H9 (cell line): ENCODE data around the gene MYRF. TPM values are rescaled to one million over a fixed set of nuclear protein-coding genes. Genes with fewer than 3 reads are reported as not detected.

ENCODE experiments used
- DNase-seq: peaks from one replicate; pipeline ENCODE4 v3.0.0-alpha.2; 2017
- H2AFZ ChIP-seq: one replicate; pipeline ENCODE4 v1.6.1; 2013; ENCODE audit warnings: mild to moderate bottlenecking, low read length, control low read depth, moderate library complexity
- H2AK5ac ChIP-seq: 2 replicates; pipeline ENCODE4 v1.6.1; 2013; ENCODE audit warnings: low read length, control low read depth, mixed read lengths; ENCODE audit not compliant: insufficient read length
- H2BK120ac ChIP-seq: one replicate; pipeline ENCODE4 v1.6.1; 2013; ENCODE audit warnings: low read depth, mild to moderate bottlenecking, low read length, control low read depth, inconsistent platforms; ENCODE audit not compliant: poor library complexity, severe bottlenecking
- H2BK12ac ChIP-seq: 2 replicates; pipeline ENCODE4 v1.6.1; 2013; ENCODE audit warnings: low read length, control low read depth, mixed read lengths, low read depth; ENCODE audit not compliant: insufficient read length
- H2BK15ac ChIP-seq: 2 replicates; pipeline ENCODE4 v1.6.1; 2013; ENCODE audit warnings: low read depth, low read length, control low read depth
- H2BK20ac ChIP-seq: one replicate; pipeline ENCODE4 v1.6.1; 2013; ENCODE audit warnings: low read depth, mild to moderate bottlenecking, low read length, control low read depth, inconsistent platforms; ENCODE audit not compliant: poor library complexity, severe bottlenecking
- H2BK5ac ChIP-seq: 2 replicates; pipeline ENCODE4 v1.6.1; 2013; ENCODE audit warnings: low read length, control low read depth, mixed read lengths; ENCODE audit not compliant: insufficient read length
- H3K14ac ChIP-seq: 2 replicates; pipeline ENCODE4 v1.6.1; 2013; ENCODE audit warnings: low read length, control low read depth; ENCODE audit not compliant: insufficient read depth
- H3K18ac ChIP-seq: 2 replicates; pipeline ENCODE4 v1.6.1; 2013; ENCODE audit warnings: low read depth, mild to moderate bottlenecking, mixed read lengths, low read length, control low read depth; ENCODE audit not compliant: insufficient read length
- H3K23ac ChIP-seq: 2 replicates; pipeline ENCODE4 v1.6.1; 2013; ENCODE audit warnings: low read length, control low read depth, mixed read lengths, low read depth; ENCODE audit not compliant: insufficient read length
- H3K23me2 ChIP-seq: 2 replicates; pipeline ENCODE4 v1.6.1; 2013; ENCODE audit warnings: low read depth, mild to moderate bottlenecking, mixed read lengths, low read length, control low read depth; ENCODE audit not compliant: insufficient read length, poor library complexity, severe bottlenecking
- H3K27ac ChIP-seq: 2 replicates; pipeline ENCODE4 v1.5.1; 2013; ENCODE audit warnings: low read length, control low read depth, mixed read lengths, low read depth; ENCODE audit not compliant: insufficient read length
- H3K27me3 ChIP-seq: 2 replicates; pipeline ENCODE4 v1.6.1; 2013; ENCODE audit warnings: low read length, control low read depth, inconsistent platforms; ENCODE audit not compliant: insufficient read depth
- H3K4ac ChIP-seq: 2 replicates; pipeline ENCODE4 v1.6.1; 2013; ENCODE audit warnings: low read depth, mild to moderate bottlenecking, control low read depth, inconsistent platforms, low read length, moderate library complexity
- H3K4me1 ChIP-seq: 2 replicates; pipeline ENCODE4 v1.6.1; 2013; ENCODE audit warnings: low read length, control low read depth, inconsistent platforms; ENCODE audit not compliant: insufficient read depth
- H3K4me2 ChIP-seq: 2 replicates; pipeline ENCODE4 v1.6.1; 2013; ENCODE audit warnings: low read length, control low read depth, mixed read lengths; ENCODE audit not compliant: insufficient read length, insufficient read depth
- H3K56ac ChIP-seq: 2 replicates; pipeline ENCODE4 v1.6.1; 2013; ENCODE audit warnings: low read depth, mild to moderate bottlenecking, mixed read lengths, low read length, control low read depth; ENCODE audit not compliant: insufficient read length
- H3K79me1 ChIP-seq: 2 replicates; pipeline ENCODE4 v1.6.1; 2013; ENCODE audit warnings: low read depth, mild to moderate bottlenecking, moderate library complexity, low read length, control low read depth, inconsistent platforms; ENCODE audit not compliant: insufficient read depth, poor library complexity, severe bottlenecking
- H3K79me2 ChIP-seq: 2 replicates; pipeline ENCODE4 v1.6.1; 2013; ENCODE audit warnings: low read length, control low read depth, inconsistent platforms; ENCODE audit not compliant: insufficient read depth
- H3K9ac ChIP-seq: 2 replicates; pipeline ENCODE4 v1.6.1; 2013; ENCODE audit warnings: low read length, control low read depth, mixed read lengths; ENCODE audit not compliant: insufficient read length; ENCODE audit errors: extremely low read depth
- H3K9me3 ChIP-seq: one replicate; pipeline ENCODE4 v1.6.1; 2013; ENCODE audit warnings: low read depth, low read length, inconsistent platforms; ENCODE audit not compliant: control insufficient read depth
- H3T11ph ChIP-seq: one replicate; pipeline ENCODE4 v1.6.1; 2013; ENCODE audit warnings: mild to moderate bottlenecking, low read length, control low read depth, inconsistent platforms
- H4K20me1 ChIP-seq: one replicate; pipeline ENCODE4 v1.6.1; 2013; ENCODE audit not compliant: control insufficient read depth, insufficient read length, insufficient read depth
- H4K5ac ChIP-seq: 2 replicates; pipeline ENCODE4 v1.6.1; 2013; ENCODE audit warnings: low read depth, mild to moderate bottlenecking, mixed read lengths, low read length, control low read depth; ENCODE audit not compliant: insufficient read length
- H4K8ac ChIP-seq: replicated peaks from 2 replicates; pipeline ENCODE4 v1.6.1; 2013; ENCODE audit warnings: low read length, control low read depth, mixed read lengths, low read depth; ENCODE audit not compliant: insufficient read length
- H4K91ac ChIP-seq: 2 replicates; pipeline ENCODE4 v1.6.1; 2013; ENCODE audit warnings: low read depth, mild to moderate bottlenecking, moderate library complexity, mixed read lengths, low read length, control low read depth; ENCODE audit not compliant: insufficient read length
- H3K27ac Mint-ChIP-seq, 3 experiments: 2 replicates in 2 of 3; 3 replicates in 1 of 3; pipeline ENCODE4 v1.8.0; 2020 to 2021; ENCODE audit warnings: mixed read lengths in 3 of 3, mild to moderate bottlenecking in 1 of 3, moderate library complexity in 1 of 3
- H3K27me3 Mint-ChIP-seq: 2 replicates; pipeline ENCODE4 v1.8.0; 2021; ENCODE audit warnings: low read depth, mild to moderate bottlenecking, moderate library complexity, mixed read lengths
- H3K36me3 Mint-ChIP-seq, 3 experiments: 2 replicates in 2 of 3; 3 replicates in 1 of 3; pipeline ENCODE4 v1.8.0; 2020 to 2021; ENCODE audit warnings: low read depth in 3 of 3, mixed read lengths in 3 of 3; ENCODE audit not compliant: insufficient read depth in 1 of 3
- H3K4me1 Mint-ChIP-seq, 2 experiments: 2 replicates each; pipeline ENCODE4 v1.8.0; 2020; ENCODE audit warnings: mixed read lengths in 2 of 2
- H3K4me3 Mint-ChIP-seq, 2 experiments: 2 replicates in 1 of 2; 3 replicates in 1 of 2; pipeline ENCODE4 v1.8.0; 2020 to 2021; ENCODE audit warnings: mild to moderate bottlenecking in 2 of 2, mixed read lengths in 2 of 2, moderate library complexity in 1 of 2
- H3K9me3 Mint-ChIP-seq, 2 experiments: 2 replicates in 1 of 2; 3 replicates in 1 of 2; pipeline ENCODE4 v1.8.0; 2020; ENCODE audit warnings: mild to moderate bottlenecking in 2 of 2, mixed read lengths in 2 of 2, moderate library complexity in 1 of 2
- WGBS: extraction: QIAGEN DNeasy Blood & Tissue Kit; methylation state at CpG from one replicate; pipeline ENCODE4 v1.1.7; 2013; ENCODE audit warnings: missing lambda C conversion rate, low lambda C conversion rate, mixed read lengths; ENCODE audit not compliant: insufficient read length; ENCODE audit errors: extremely low coverage; 5-methylcytosine and 5-hydroxymethylcytosine counted together
- total RNA-seq: library from RNA; stranded (reverse); gene quantifications from 2 replicates; pipeline ENCODE4 v1.2.1, GENCODE V29; 2021
- TF ChIP-seq, protein P1 (sequence below): fragments of 200-600 bp; sonication (generic); conservative IDR thresholded peaks from 3 replicates; pipeline ENCODE4 v1.8.0; 2021; ENCODE audit warnings: antibody characterized with exemption, mild to moderate bottlenecking

MYRF gene
- total RNA-seq, 1 experiment from 2014 or later: 13.9 TPM

GRCh38 chr11:61746442-61747191, 5.8 kb upstream of the MYRF start:
- Histone ChIP-seq H3K4me1 (peaks cover 2% of the 10 kb centered on the region; the same call in 1 of the 2 replicates), H3K27me3 (no peaks in the 10 kb centered on the region), H2AFZ (no peak overlapping the region), H4K8ac (no peak overlapping the region), H3K4me2 (no peak overlapping the region), H3K56ac (no peak overlapping the region), H3K23ac (no peak overlapping the region), H4K20me1 (no peaks in the 10 kb centered on the region), H3K79me2 (no peaks in the 10 kb centered on the region), H2BK15ac (no peak overlapping the region), H3K18ac (no peak overlapping the region), H3K9me3 (no peaks in the 10 kb centered on the region), H3K23me2 (no peaks in the 10 kb centered on the region), H4K91ac (no peak overlapping the region), H2AK5ac (no peak overlapping the region), H3K14ac (peak overlapping the region; percentile 41; the same call in 1 of the 2 replicates), H3T11ph (no peak overlapping the region), H4K5ac (no peak overlapping the region), H2BK120ac (no peak overlapping the region), H3K27ac (no peak overlapping the region), H2BK20ac (no peak overlapping the region), H3K4ac (no peak overlapping the region), H2BK5ac (no peak overlapping the region), H3K9ac (no peak overlapping the region), H2BK12ac (no peak overlapping the region), H3K79me1 (no peaks in the 10 kb centered on the region)
- Mint-ChIP-seq H3K27me3 (peaks cover 16% of the 10 kb centered on the region), H3K36me3 (peaks cover 5 to 12% (median 5%) of the 10 kb centered on the region in 3 experiments; a peak in 5 of 7 replicates), H3K9me3 (no peaks in the 10 kb centered on the region; a peak in 2 of 5 replicates), H3K4me1 (peaks cover 27 to 44% of the 10 kb centered on the region in 2 experiments), H3K4me3 (no peak overlapping the region), H3K27ac (peak overlapping the region in 1 of 3 experiments; percentile 76; a peak in 2 of 7 replicates)
- DNase-seq: no peak
- TF ChIP-seq, protein P1, sequence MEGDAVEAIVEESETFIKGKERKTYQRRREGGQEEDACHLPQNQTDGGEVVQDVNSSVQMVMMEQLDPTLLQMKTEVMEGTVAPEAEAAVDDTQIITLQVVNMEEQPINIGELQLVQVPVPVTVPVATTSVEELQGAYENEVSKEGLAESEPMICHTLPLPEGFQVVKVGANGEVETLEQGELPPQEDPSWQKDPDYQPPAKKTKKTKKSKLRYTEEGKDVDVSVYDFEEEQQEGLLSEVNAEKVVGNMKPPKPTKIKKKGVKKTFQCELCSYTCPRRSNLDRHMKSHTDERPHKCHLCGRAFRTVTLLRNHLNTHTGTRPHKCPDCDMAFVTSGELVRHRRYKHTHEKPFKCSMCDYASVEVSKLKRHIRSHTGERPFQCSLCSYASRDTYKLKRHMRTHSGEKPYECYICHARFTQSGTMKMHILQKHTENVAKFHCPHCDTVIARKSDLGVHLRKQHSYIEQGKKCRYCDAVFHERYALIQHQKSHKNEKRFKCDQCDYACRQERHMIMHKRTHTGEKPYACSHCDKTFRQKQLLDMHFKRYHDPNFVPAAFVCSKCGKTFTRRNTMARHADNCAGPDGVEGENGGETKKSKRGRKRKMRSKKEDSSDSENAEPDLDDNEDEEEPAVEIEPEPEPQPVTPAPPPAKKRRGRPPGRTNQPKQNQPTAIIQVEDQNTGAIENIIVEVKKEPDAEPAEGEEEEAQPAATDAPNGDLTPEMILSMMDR: no peak
- no CpG with 5 or more reads among the region's 19 CpGs for WGBS
